ENCODE results near the gene SCN5A.

GRCh38 chr3:38528457-38528856, 121.0 kb downstream of the SCN5A start:
- peak; percentile 52 for TF ChIP-seq CTCF (IDR thresholded peaks at IDR 0.05)
- no peak for TF ChIP-seq EZH2phosphoT487 (IDR thresholded peaks at IDR 0.05)
